Mucosa of descending colon (tissue), 3 donors: ENCODE measurements around the gene AKT3. TPM values are rescaled to one million over a fixed set of nuclear protein-coding genes. Genes with fewer than 3 reads are reported as not detected.

Source experiments
- ATAC-seq: fragments of 200-7000 bp; cut with Tn5 transposase; one replicate; pipeline ENCODE4 v1.9.1; 2020; ENCODE audit warnings: mild to moderate bottlenecking, moderate library complexity
- DNase-seq, 3 donors: peaks; one replicate each; pipeline ENCODE4 v3.0.0-alpha.2; 2020
- H3K36me3 ChIP-seq: fragments of 200-600 bp; one replicate; pipeline ENCODE4 v1.8.0; 2021; ENCODE audit warnings: low read depth, mild to moderate bottlenecking
- H3K4me1 ChIP-seq: fragments of 200-600 bp; one replicate; pipeline ENCODE4 v1.8.0; 2021; ENCODE audit warnings: low read depth, mild to moderate bottlenecking
- H3K4me3 ChIP-seq: fragments of 200-600 bp; one replicate; pipeline ENCODE4 v1.8.0; 2021; ENCODE audit warnings: mild to moderate bottlenecking
- H3K9me3 ChIP-seq: fragments of 200-600 bp; one replicate; pipeline ENCODE4 v1.8.0; 2021; ENCODE audit warnings: mild to moderate bottlenecking
- intact Hi-C, 2 donors: fragments of 100-400 bp; cut with DNase I in 1 of 2; cut with micrococcal nuclease in 1 of 2; formaldehyde crosslinking; loops; one replicate each; pipeline versions ENCODE4 v1.11.0 to v1.11.1; 2022; cut with DNase I, micrococcal nuclease
- total RNA-seq, 3 donors: library from RNA; stranded (reverse); fragmentation: NEBNext Ultra II Directional in 2 of 3; extraction: Animal tissue kit (Norgen Biotek cat#: 25700) in 2 of 3; gene quantifications; one replicate each; pipeline versions ENCODE4 v1.2.1 to v1.2.4, GENCODE V29; 2021 to 2023
- TF ChIP-seq, protein P1 (sequence below): fragments of 200-600 bp; IDR thresholded peaks from one replicate; pipeline ENCODE4 v1.8.0; 2022; ENCODE audit warnings: antibody characterized with exemption, mild to moderate bottlenecking
- donor health status: DM: no; HTN: no; CAD: no; lungs with moderate emphysema.
- donor health status: DM: no; HTN: no; CAD: no.
- donor health status: DM: no; HTN: yes; CAD: no.

AKT3 gene
- total RNA-seq, 3 donors from 2014 or later, result 8.2 to 119 (median 12.6) TPM

GRCh38 chr1:243575070-243575469 is 275.0 kb downstream of the AKT3 start:
- no peak for ATAC-seq
- TF ChIP-seq, protein P1, sequence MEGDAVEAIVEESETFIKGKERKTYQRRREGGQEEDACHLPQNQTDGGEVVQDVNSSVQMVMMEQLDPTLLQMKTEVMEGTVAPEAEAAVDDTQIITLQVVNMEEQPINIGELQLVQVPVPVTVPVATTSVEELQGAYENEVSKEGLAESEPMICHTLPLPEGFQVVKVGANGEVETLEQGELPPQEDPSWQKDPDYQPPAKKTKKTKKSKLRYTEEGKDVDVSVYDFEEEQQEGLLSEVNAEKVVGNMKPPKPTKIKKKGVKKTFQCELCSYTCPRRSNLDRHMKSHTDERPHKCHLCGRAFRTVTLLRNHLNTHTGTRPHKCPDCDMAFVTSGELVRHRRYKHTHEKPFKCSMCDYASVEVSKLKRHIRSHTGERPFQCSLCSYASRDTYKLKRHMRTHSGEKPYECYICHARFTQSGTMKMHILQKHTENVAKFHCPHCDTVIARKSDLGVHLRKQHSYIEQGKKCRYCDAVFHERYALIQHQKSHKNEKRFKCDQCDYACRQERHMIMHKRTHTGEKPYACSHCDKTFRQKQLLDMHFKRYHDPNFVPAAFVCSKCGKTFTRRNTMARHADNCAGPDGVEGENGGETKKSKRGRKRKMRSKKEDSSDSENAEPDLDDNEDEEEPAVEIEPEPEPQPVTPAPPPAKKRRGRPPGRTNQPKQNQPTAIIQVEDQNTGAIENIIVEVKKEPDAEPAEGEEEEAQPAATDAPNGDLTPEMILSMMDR, result no peak
- Histone ChIP-seq H3K9me3 (no peaks in the 10 kb centered on the region), H3K4me3 (no peak overlapping the region), H3K36me3 (no peaks in the 10 kb centered on the region), H3K4me1 (no peaks in the 10 kb centered on the region)
- intact Hi-C loops, result no loop called here
- DNase-seq, result no peak

DNA sequence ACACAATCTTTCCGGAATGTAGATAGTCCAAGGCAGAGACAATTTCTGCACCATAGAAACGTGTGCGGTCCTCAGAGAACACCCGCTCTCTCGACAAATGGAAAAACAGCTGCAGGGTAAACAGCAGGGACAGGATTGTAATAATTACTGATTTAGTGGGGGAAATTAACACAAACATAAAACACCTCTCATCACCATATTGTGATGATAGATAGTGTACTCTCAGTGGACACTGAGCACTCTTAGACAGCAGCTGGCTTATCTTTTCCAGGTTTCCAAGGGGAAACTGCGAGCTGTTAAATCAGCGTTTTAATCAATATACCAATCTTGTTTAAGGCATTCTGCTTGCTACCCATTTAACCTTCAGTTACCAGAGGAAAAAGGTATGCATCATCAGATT is 277.1 kb downstream of the AKT3 start:
- Histone ChIP-seq H3K36me3 (no peaks in the 10 kb centered on the region), H3K9me3 (no peaks in the 10 kb centered on the region), H3K4me3 (no peak overlapping the region), H3K4me1 (no peaks in the 10 kb centered on the region)
- ATAC-seq, result no peak
- TF ChIP-seq, protein P1, result no peak
- DNase-seq, result no peak
- intact Hi-C loops, result no loop called here

DNA sequence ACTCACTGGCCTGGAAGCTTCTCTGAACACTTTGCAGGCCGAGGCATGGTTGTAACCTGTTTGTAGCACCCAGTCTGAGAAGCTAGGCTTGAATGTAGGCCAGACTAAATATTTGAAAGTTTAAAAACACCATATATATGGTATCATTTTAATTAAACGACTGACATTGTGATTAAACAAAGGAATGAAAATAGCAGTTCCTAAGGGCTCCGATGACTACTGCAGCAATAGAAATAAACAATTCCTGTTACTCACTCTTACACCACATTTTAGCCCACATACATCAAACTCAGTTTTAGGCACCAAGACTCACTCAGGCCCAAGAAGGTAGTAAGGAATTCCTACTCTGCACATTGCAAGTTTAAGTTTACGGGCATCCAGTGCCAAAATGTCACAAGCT is 281.2 kb downstream of the AKT3 start:
- TF ChIP-seq, protein P1, result no peak
- H3K4me3 ChIP-seq, result no peak overlapping the region
- no peaks in the 10 kb centered on the region for H3K4me1 ChIP-seq
- H3K36me3 ChIP-seq, result no peaks in the 10 kb centered on the region
- intact Hi-C loops, result no loop called here
- DNase-seq, result no peak
- no peaks in the 10 kb centered on the region for H3K9me3 ChIP-seq
- ATAC-seq, result no peak

DNA sequence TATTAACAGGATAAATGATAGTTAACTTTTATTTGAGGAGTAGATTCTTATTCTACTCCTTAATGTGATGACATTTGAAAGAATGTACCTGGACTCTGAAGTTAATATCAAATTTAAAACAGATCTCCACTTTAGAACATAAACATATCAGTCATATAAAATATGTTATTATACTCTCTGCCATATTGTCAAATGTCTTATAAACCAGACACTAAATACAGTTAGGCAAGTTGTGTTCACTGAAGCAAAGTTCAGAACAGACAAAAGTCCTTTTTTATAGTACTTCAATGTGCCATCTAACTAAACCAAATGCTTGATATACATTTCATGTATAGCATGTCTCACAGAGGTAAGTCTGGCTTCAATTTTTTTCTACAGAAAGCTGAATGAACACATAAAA is 285.2 kb downstream of the AKT3 start:
- TF ChIP-seq, protein P1, result no peak
- intact Hi-C loops, result no loop called here
- Histone ChIP-seq H3K9me3 (no peaks in the 10 kb centered on the region), H3K4me3 (no peak overlapping the region), H3K36me3 (no peaks in the 10 kb centered on the region), H3K4me1 (no peaks in the 10 kb centered on the region)
- no peak for DNase-seq
- no peak for ATAC-seq

DNA sequence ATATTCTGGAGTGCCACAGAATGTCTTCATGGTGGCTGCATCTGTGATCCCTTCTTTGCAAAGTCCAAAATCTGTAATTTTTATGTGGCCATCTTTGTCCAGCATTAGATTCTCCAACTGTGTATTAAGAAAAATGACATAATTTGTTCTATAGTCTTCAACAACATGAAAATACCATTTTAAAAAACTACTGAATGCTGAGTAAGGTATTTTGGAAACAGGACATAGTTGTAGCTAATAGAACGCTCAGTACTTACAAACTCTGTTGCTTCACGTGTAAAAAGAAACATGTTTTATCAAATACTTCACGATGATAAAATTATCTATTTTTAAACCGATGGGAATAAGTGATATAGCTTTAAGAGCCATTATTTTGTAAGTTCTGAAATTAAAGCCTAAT is 286.3 kb downstream of the AKT3 start:
- no peak for DNase-seq
- intact Hi-C loops, result no loop called here
- H3K4me1 ChIP-seq, result no peaks in the 10 kb centered on the region

More for the DNA sequence above, 286.3 kb downstream of the AKT3 start:
- H3K36me3 ChIP-seq, result no peaks in the 10 kb centered on the region
- no peaks in the 10 kb centered on the region for H3K9me3 ChIP-seq
- no peak overlapping the region for H3K4me3 ChIP-seq
- ATAC-seq, result no peak
- TF ChIP-seq, protein P1, result no peak
